Effector memory CD8-positive, alpha-beta T cell (primary cell): ENCODE results near the gene TATDN3.

Source experiments
- ATAC-seq: fragments of 150-1000 bp; cut with Tn5 transposase; replicated peaks from 2 replicates; pipeline ENCODE4 v1.10.0; 2021; ENCODE audit warnings: mild to moderate bottlenecking, moderate library complexity
- DNase-seq, 3 experiments: peaks; one replicate each; pipeline ENCODE4 v3.0.0; 2021
- H3K27ac Mint-ChIP-seq, 2 donors: one replicate each; pipeline ENCODE4 v1.8.0; 2022; ENCODE audit warnings: mild to moderate bottlenecking in 2 of 2, mixed read lengths in 2 of 2, moderate library complexity in 2 of 2
- H3K27me3 Mint-ChIP-seq, 2 donors: one replicate each; pipeline ENCODE4 v1.8.0; 2022; ENCODE audit warnings: mixed read lengths in 2 of 2
- H3K36me3 Mint-ChIP-seq: one replicate; pipeline ENCODE4 v1.8.0; 2022; ENCODE audit warnings: mild to moderate bottlenecking, moderate library complexity, mixed read lengths; ENCODE audit not compliant: insufficient read depth
- H3K4me1 Mint-ChIP-seq, 2 donors: one replicate each; pipeline ENCODE4 v1.8.0; 2022; ENCODE audit warnings: low read depth in 2 of 2, mixed read lengths in 2 of 2
- H3K4me3 Mint-ChIP-seq, 2 donors: one replicate each; pipeline ENCODE4 v1.8.0; 2022; ENCODE audit warnings: mild to moderate bottlenecking in 2 of 2, mixed read lengths in 2 of 2, moderate library complexity in 2 of 2
- H3K9me3 Mint-ChIP-seq, 2 donors: one replicate each; pipeline ENCODE4 v1.8.0; 2022; ENCODE audit warnings: mixed read lengths in 2 of 2
- total RNA-seq, 9 experiments: gene quantifications; one replicate each; lab custom pipeline; 2026; lab: John Stamatoyannopoulos, UW

Gene TATDN3, protein sequence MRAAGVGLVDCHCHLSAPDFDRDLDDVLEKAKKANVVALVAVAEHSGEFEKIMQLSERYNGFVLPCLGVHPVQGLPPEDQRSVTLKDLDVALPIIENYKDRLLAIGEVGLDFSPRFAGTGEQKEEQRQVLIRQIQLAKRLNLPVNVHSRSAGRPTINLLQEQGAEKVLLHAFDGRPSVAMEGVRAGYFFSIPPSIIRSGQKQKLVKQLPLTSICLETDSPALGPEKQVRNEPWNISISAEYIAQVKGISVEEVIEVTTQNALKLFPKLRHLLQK
- total RNA-seq, result 8.9 to 20.2 (median 17.1) reads per million in 9 experiments

GRCh38 chr1:212791676-212792395 lies at the start of gene TATDN3, which contains the start of gene NSL1:
TSS of gene TATDN3 (plus strand) at chr1:212791894. CDS start at chr1:212791922, 28 bp downstream.
TSS of gene NSL1 (minus strand) at chr1:212791777. CDS start at chr1:212791763, 14 bp downstream.
- DNase-seq (peak; percentile 96 to 98 (median 97)), ATAC-seq (peak; percentile 90)
- H3K27me3 Mint-ChIP-seq, result no peaks in the 10 kb centered on the region
- peak within 1 kb of the TSS; percentile 98 to 100 for H3K27ac Mint-ChIP-seq
- peak within 1 kb of the TSS; percentile 98 to 100 for H3K4me3 Mint-ChIP-seq
- H3K4me1 Mint-ChIP-seq, result peaks cover 30 to 38% of the 10 kb centered on the region in 2 donors
- H3K9me3 Mint-ChIP-seq, result no peaks in the 10 kb centered on the region
- peaks cover 25% of the 10 kb centered on the region for H3K36me3 Mint-ChIP-seq

GRCh38 chr1:212743901-212744475 lies 47.7 kb upstream of the TATDN3 start:
- Mint-ChIP-seq H3K9me3 (no peaks in the 10 kb centered on the region), H3K4me1 (peaks cover 5 to 18% of the 10 kb centered on the region in 2 donors), H3K36me3 (no peaks in the 10 kb centered on the region), H3K4me3 (no peak overlapping the region), H3K27me3 (no peaks in the 10 kb centered on the region), H3K27ac (no peak overlapping the region)
- DNase-seq (no peak), ATAC-seq (no peak)

DNA sequence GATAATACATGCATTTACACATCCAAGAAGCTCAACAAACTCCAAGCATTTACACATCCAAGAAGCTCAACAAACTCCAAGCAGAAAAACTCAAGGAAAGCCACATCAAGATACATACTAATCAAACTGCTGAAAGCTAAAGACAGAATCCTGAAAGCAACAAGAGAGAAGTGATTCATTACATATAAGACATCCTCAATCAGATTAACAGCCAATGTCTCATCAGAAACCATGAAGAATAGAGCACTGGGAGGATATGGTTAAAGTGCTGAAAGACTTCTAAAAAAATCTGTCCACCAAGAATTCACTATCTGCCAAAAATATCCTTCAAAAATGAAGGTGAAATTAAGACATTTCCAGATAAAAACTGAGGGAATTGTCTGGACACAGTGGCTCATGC lies 46.4 kb upstream of the TATDN3 start:
- H3K4me1 Mint-ChIP-seq, result peaks cover 8 to 18% of the 10 kb centered on the region in 2 donors
- no peak for ATAC-seq
- no peak overlapping the region for H3K4me3 Mint-ChIP-seq
- H3K27me3 Mint-ChIP-seq, result no peaks in the 10 kb centered on the region
- no peaks in the 10 kb centered on the region for H3K9me3 Mint-ChIP-seq
- no peaks in the 10 kb centered on the region for H3K36me3 Mint-ChIP-seq
- no peak for DNase-seq
- no peak overlapping the region for H3K27ac Mint-ChIP-seq

- DNase-seq (no peak), ATAC-seq (no peak)
- Mint-ChIP-seq H3K4me3 (no peak overlapping the region), H3K4me1 (peaks cover 10 to 19% of the 10 kb centered on the region in 2 donors), H3K36me3 (no peaks in the 10 kb centered on the region), H3K27ac (no peak overlapping the region), H3K27me3 (no peaks in the 10 kb centered on the region), H3K9me3 (no peaks in the 10 kb centered on the region)
These were observed 45.1 kb upstream of the TATDN3 start for GRCh38 chr1:212746546-212746945.

- no peaks in the 10 kb centered on the region for H3K36me3 Mint-ChIP-seq
- H3K9me3 Mint-ChIP-seq, result no peaks in the 10 kb centered on the region
- ATAC-seq (no peak), DNase-seq (peak in 1 of 3 experiments; percentile 9)
- no peaks in the 10 kb centered on the region for H3K27me3 Mint-ChIP-seq
- H3K4me1 Mint-ChIP-seq, result peaks cover 18 to 26% of the 10 kb centered on the region in 2 donors
- H3K27ac Mint-ChIP-seq, result peak overlapping the region; percentile 4 to 47
- H3K4me3 Mint-ChIP-seq, result no peak overlapping the region
These were observed 41.7 kb upstream of the TATDN3 start for GRCh38 chr1:212749821-212750535.

DNA sequence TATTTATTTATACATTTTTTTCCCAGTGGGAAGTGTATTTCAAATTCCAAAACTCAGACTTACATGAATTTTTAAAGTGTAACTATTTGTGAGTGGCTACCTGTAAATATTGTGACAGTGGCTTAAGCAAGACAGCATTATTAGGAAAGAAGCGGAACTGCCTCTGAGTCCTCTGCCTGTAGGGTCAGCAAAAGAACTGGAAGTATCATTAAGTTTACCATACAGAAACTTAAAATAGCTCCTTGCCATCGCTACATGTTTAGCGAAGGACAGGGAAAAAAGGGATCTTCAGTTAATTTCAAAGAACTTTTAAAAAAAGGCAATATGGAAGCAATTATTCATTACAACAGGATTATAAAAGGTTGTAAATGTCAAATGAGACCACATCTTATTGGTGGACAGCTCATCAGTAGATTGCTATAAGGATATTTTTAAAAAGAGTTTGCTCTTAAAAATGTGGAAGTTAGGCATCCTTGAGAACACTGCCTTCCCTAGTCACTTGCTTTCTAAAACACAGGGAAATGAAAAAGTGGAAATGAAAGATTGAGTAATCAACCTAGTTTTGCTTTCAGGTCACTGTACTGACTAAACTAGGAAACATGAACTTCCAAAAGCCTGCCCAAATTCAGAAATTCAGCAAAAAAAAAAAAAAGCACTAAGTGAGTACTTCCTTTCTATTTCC lies 39.3 kb upstream of the TATDN3 start:
- ATAC-seq (peak; percentile 8), DNase-seq (no peak)
- no peaks in the 10 kb centered on the region for H3K36me3 Mint-ChIP-seq
- no peaks in the 10 kb centered on the region for H3K27me3 Mint-ChIP-seq
- H3K4me3 Mint-ChIP-seq, result peak overlapping the region; percentile 3 to 4
- peaks cover 16 to 23% of the 10 kb centered on the region in 2 donors for H3K4me1 Mint-ChIP-seq
- H3K9me3 Mint-ChIP-seq, result no peaks in the 10 kb centered on the region
- peak overlapping the region; percentile 4 to 47 for H3K27ac Mint-ChIP-seq

DNA sequence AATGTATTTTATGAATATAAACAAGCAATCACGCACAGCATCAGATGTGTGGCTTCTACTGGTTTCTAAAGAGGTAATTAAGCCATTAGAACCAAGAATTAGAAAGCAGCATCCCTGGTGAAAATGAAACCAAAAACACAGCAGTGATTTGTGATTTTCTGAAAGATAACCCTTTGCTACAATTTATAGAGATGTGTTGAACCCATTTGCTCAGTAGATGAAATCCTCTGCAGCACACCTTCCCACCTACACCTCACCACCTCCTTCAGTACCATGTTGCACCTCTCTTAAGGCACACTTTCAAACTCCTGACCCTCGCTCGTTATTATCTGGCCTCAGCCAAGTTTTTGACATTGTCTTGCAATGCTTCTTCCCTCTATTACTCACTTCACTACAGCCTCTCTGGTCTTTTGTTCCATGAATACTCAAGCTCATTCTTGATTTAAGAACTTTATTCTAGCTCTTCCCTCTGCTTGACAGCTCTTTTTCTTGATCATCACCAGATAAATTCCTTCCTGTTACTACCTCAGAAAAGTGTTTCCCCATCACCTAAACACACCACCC lies 38.7 kb upstream of the TATDN3 start:
- peak overlapping the region; percentile 3 to 4 for H3K4me3 Mint-ChIP-seq
- DNase-seq, result no peak
- peaks cover 16 to 26% of the 10 kb centered on the region in 2 donors for H3K4me1 Mint-ChIP-seq
- H3K27me3 Mint-ChIP-seq, result no peaks in the 10 kb centered on the region
- ATAC-seq, result peak; percentile 27
- H3K36me3 Mint-ChIP-seq, result no peaks in the 10 kb centered on the region
- H3K27ac Mint-ChIP-seq, result peak overlapping the region; percentile 4 to 47
- H3K9me3 Mint-ChIP-seq, result no peaks in the 10 kb centered on the region

DNA sequence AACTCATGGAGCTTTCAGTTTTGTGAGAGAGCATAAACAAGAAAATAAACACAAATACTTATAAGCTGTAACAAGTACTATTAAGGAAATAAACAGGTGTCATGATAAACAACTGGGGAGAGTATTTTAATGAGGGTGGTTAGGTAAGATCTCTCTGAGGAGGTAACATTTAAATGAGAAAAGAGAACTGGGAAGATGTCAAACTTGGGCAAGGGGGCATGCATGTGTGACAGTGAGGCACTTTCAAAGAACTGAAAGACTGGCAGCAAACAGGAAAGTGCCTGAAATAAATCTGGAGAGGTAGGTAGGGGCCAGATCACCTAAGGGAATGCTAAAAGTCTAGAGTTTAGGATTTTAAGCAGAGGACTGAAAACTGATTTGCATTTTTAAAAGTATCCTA lies 37.9 kb upstream of the TATDN3 start:
- no peak for ATAC-seq
- Mint-ChIP-seq H3K27me3 (no peaks in the 10 kb centered on the region), H3K9me3 (no peaks in the 10 kb centered on the region), H3K36me3 (no peaks in the 10 kb centered on the region), H3K27ac (peak overlapping the region; percentile 4 to 17), H3K4me1 (peaks cover 16 to 23% of the 10 kb centered on the region in 2 donors), H3K4me3 (peak overlapping the region in 1 of 2 donors; percentile 4)
- no peak for DNase-seq

DNA sequence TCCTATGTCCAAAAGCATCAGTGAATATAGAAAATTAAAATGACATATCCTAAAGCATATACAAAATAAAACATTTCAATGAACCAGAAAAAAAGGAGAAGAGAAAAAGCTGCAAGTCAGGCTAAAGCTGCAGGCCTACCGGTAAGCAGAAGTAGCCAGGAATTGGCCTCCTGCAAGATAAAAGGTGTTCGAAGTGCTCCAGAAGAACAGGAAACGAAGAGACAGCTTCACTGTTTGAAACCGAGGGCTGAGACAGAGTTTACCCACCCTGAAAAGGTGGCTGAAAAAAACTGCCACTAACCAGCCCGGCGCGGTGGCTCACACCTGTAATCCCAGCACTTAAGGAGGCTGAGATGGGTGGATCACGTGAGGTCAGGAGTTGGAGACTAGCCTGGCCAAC lies 37.5 kb upstream of the TATDN3 start:
- ATAC-seq (peak; percentile 32), DNase-seq (no peak)
- peaks cover 16 to 23% of the 10 kb centered on the region in 2 donors for H3K4me1 Mint-ChIP-seq
- peak overlapping the region; percentile 4 to 17 for H3K27ac Mint-ChIP-seq
- no peaks in the 10 kb centered on the region for H3K36me3 Mint-ChIP-seq
- no peaks in the 10 kb centered on the region for H3K27me3 Mint-ChIP-seq
- H3K4me3 Mint-ChIP-seq, result no peak overlapping the region
- H3K9me3 Mint-ChIP-seq, result no peaks in the 10 kb centered on the region

DNA sequence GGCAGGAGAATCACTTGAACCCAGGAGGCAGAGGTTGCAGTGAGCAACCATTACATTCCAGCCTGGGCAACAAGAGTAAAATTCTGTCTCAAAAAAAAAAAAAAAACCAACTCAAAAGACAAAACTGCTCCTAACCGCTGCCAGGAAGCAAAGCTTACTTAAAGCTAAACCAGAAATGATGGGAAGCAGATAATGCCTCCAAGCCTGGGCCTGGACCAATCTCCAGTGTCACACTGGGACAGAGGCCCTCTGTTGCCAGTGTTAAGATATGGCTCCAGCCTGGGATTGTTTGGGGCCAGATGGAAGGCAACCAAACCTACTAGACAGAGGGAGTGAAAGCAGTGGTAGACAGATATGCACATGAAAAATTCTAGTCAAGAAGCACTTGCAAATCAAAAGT lies 37.0 kb upstream of the TATDN3 start:
- Mint-ChIP-seq H3K27ac (no peak overlapping the region), H3K27me3 (no peaks in the 10 kb centered on the region), H3K4me1 (peaks cover 18 to 23% of the 10 kb centered on the region in 2 donors), H3K9me3 (no peaks in the 10 kb centered on the region), H3K36me3 (peaks cover 3% of the 10 kb centered on the region), H3K4me3 (no peak overlapping the region)
- DNase-seq (no peak), ATAC-seq (no peak)

- peaks cover 14 to 19% of the 10 kb centered on the region in 2 donors for H3K4me1 Mint-ChIP-seq
- no peak overlapping the region for H3K4me3 Mint-ChIP-seq
- DNase-seq, result no peak
- peaks cover 4% of the 10 kb centered on the region for H3K36me3 Mint-ChIP-seq
- no peaks in the 10 kb centered on the region for H3K9me3 Mint-ChIP-seq
- no peak for ATAC-seq
- H3K27me3 Mint-ChIP-seq, result no peaks in the 10 kb centered on the region
- no peak overlapping the region for H3K27ac Mint-ChIP-seq
These were observed 32.0 kb upstream of the TATDN3 start for GRCh38 chr1:212759683-212760082.

- Mint-ChIP-seq H3K27ac (peak overlapping the region in 1 of 2 donors; percentile 39), H3K4me3 (no peak overlapping the region), H3K36me3 (peaks cover 9% of the 10 kb centered on the region), H3K27me3 (no peaks in the 10 kb centered on the region), H3K9me3 (no peaks in the 10 kb centered on the region), H3K4me1 (peaks cover 18 to 23% of the 10 kb centered on the region in 2 donors)
- DNase-seq, result peak in 2 of 3 experiments; percentile 11 to 21
- peak; percentile 46 for ATAC-seq
These were observed 31.4 kb upstream of the TATDN3 start for GRCh38 chr1:212760126-212760823.
